Panc1 (cell line): ENCODE measurements around the gene DUSP9. TPM values are rescaled to one million over a fixed set of nuclear protein-coding genes. Genes with fewer than 3 reads are reported as not detected.
A peak's percentile ranks its signal among the peaks of the same experiment; 100 is the strongest.

Source experiments
- ATAC-seq: fragments of 200-7000 bp; cut with Tn5 transposase; 2 replicates; pipeline ENCODE4 v1.9.1; 2020; ENCODE audit warnings: mild to moderate bottlenecking, moderate library complexity
- BruUV-seq: library from RNA; stranded (reverse); fragments of 400-500 nt; replicated peaks from 2 replicates; lab custom pipeline; 2021; lab: Mats Ljungman, UMichigan
- CTCF ChIA-PET: fragments of 300-600 bp; sonication (Branson Sonifier 250); formaldehyde crosslinking; loops from one replicate; lab custom pipeline; 2022; ENCODE audit warnings: antibody characterized with exemption; lab: Charles Lee
- POLR2A ChIA-PET: fragments of 300-600 bp; sonication (Branson Sonifier 250); formaldehyde crosslinking; loops from one replicate; lab custom pipeline; 2022; ENCODE audit warnings: antibody characterized with exemption; lab: Charles Lee
- DNase-seq: peaks from one replicate; pipeline ENCODE4 v3.0.0-alpha.2; 2010; ENCODE audit warnings: low read depth, low spot score
- H3K27ac ChIP-seq: 2 replicates; pipeline ENCODE4 v1.5.1; 2011; ENCODE audit warnings: mild to moderate bottlenecking, low read length, inconsistent platforms
- H3K27me3 ChIP-seq: fragments of 200-500 bp; sonication (Bioruptor generic); 2 replicates; pipeline ENCODE4 v1.6.0; 2014; ENCODE audit warnings: low read length, inconsistent platforms; ENCODE audit not compliant: control insufficient read depth, insufficient read depth
- H3K36me3 ChIP-seq: fragments of 200-500 bp; sonication (Bioruptor generic); 2 replicates; pipeline ENCODE4 v1.5.1; 2014; ENCODE audit warnings: inconsistent platforms, mild to moderate bottlenecking, low read length, moderate library complexity; ENCODE audit not compliant: control insufficient read depth, insufficient read depth
- H3K4me1 ChIP-seq: 2 replicates; pipeline ENCODE4 v1.5.1; 2011; ENCODE audit warnings: inconsistent platforms, mild to moderate bottlenecking, low read length, moderate library complexity; ENCODE audit not compliant: control insufficient read depth, insufficient read depth
- H3K4me3 ChIP-seq, 2 experiments: 2 replicates each; pipeline ENCODE4 v1.5.1; 2011 to 2012; ENCODE audit warnings: low read depth in 2 of 2, low read length in 2 of 2, mild to moderate bottlenecking in 2 of 2, inconsistent platforms in 1 of 2, moderate library complexity in 1 of 2
- H3K9me3 ChIP-seq: fragments of 200-500 bp; sonication (Bioruptor generic); 2 replicates; pipeline ENCODE4 v1.5.1; 2014; ENCODE audit warnings: low read depth, mild to moderate bottlenecking, inconsistent platforms, low read length, moderate library complexity; ENCODE audit not compliant: control insufficient read depth, insufficient read depth
- POLR2AphosphoS5 ChIP-seq: IDR thresholded peaks from 2 replicates; pipeline ENCODE4 v1.6.1; 2012; ENCODE audit warnings: mild to moderate bottlenecking, low read depth, low read length, moderate library complexity
- SIN3A ChIP-seq: IDR thresholded peaks from 2 replicates; pipeline ENCODE4 v1.6.1; 2012; ENCODE audit warnings: low read depth, mild to moderate bottlenecking, low read length, moderate library complexity, borderline replicate concordance; ENCODE audit not compliant: insufficient read depth
- TCF7L2 ChIP-seq: IDR thresholded peaks from 2 replicates; pipeline ENCODE4 v1.6.1; 2011; ENCODE audit warnings: mild to moderate bottlenecking, low read depth, low read length, inconsistent platforms
- in situ Hi-C: cut with HindIII; loops from 2 replicates; pipeline ENCODE4 v1.10.0; 2016; ENCODE audit warnings: low sequenced_read_pairs, low pct_unique_long_range_greater_than_20kb
- intact Hi-C: fragments of 100-400 bp; cut with micrococcal nuclease; formaldehyde crosslinking; loops from one replicate; pipeline ENCODE4 v1.10.0; 2022; ENCODE audit not compliant: unreplicated experiment
- total RNA-seq: library from RNA; stranded (reverse); gene quantifications from one replicate; pipeline ENCODE4 v1.2.1, GENCODE V29; 2021; ENCODE audit not compliant: unreplicated experiment
- TF ChIP-seq, protein P1 (sequence below), 2 experiments: IDR thresholded peaks; 2 replicates each; pipeline ENCODE4 v1.6.1; 2011 to 2012; ENCODE audit warnings: low read depth in 2 of 2, control low read depth in 1 of 2, low read length in 1 of 2, mild to moderate bottlenecking in 1 of 2, moderate library complexity in 1 of 2; ENCODE audit not compliant: insufficient read depth in 1 of 2
- TF ChIP-seq, protein P2 (sequence below): fragments of 450-650 bp; IDR thresholded peaks from 2 replicates; pipeline ENCODE4 v1.5.1; 2017; ENCODE audit warnings: mild to moderate bottlenecking

DUSP9 gene
- total RNA-seq, 1 experiment from 2014 or later = 7.1 TPM

DNA sequence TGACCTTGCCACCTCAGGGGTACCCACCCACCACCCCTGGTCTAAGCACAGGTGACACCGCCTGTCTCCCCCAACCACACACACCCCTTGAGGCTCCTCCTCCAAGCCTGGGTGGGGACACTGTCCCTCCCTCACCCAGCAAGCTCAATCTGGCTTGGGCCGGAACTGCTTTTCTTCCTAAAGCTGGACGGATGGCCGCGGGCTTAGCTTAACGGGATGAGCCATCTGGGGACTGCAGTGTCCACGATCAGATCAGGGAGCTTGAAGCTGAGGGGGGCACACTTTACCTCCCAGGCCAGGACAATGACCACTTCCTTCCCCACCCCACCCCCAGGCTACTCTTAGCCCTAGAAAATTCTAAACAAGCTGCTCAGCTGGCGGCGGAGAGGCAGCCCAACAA is 39.7 kb downstream of the DUSP9 start:
- intact Hi-C loops = no loop called here
- Histone ChIP-seq H3K4me3 (no peak overlapping the region), H3K36me3 (no peaks in the 10 kb centered on the region), H3K4me1 (peaks cover 28% of the 10 kb centered on the region), H3K27ac (no peak overlapping the region), H3K27me3 (no peaks in the 10 kb centered on the region), H3K9me3 (no peaks in the 10 kb centered on the region)
- ChIA-PET POLR2A (no interaction called here), CTCF (interaction anchor here (1.6 to 1.9 kb wide), 2 partner anchors 19 to 21 kb away, joined by 4 to 6 read pairs; no protein-coding TSS in a partner anchor)
- in situ Hi-C loops = no loop called here
- BruUV-seq = no TSS peak
- ATAC-seq = no peak
- TF ChIP-seq, protein P1, sequence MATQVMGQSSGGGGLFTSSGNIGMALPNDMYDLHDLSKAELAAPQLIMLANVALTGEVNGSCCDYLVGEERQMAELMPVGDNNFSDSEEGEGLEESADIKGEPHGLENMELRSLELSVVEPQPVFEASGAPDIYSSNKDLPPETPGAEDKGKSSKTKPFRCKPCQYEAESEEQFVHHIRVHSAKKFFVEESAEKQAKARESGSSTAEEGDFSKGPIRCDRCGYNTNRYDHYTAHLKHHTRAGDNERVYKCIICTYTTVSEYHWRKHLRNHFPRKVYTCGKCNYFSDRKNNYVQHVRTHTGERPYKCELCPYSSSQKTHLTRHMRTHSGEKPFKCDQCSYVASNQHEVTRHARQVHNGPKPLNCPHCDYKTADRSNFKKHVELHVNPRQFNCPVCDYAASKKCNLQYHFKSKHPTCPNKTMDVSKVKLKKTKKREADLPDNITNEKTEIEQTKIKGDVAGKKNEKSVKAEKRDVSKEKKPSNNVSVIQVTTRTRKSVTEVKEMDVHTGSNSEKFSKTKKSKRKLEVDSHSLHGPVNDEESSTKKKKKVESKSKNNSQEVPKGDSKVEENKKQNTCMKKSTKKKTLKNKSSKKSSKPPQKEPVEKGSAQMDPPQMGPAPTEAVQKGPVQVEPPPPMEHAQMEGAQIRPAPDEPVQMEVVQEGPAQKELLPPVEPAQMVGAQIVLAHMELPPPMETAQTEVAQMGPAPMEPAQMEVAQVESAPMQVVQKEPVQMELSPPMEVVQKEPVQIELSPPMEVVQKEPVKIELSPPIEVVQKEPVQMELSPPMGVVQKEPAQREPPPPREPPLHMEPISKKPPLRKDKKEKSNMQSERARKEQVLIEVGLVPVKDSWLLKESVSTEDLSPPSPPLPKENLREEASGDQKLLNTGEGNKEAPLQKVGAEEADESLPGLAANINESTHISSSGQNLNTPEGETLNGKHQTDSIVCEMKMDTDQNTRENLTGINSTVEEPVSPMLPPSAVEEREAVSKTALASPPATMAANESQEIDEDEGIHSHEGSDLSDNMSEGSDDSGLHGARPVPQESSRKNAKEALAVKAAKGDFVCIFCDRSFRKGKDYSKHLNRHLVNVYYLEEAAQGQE (IDR thresholded peaks at IDR 0.05; ENCODE audit: insufficient read depth in 1 of 2, low read depth in 2 of 2, low read length in 1 of 2) = no peak
- TF ChIP-seq, protein P2, sequence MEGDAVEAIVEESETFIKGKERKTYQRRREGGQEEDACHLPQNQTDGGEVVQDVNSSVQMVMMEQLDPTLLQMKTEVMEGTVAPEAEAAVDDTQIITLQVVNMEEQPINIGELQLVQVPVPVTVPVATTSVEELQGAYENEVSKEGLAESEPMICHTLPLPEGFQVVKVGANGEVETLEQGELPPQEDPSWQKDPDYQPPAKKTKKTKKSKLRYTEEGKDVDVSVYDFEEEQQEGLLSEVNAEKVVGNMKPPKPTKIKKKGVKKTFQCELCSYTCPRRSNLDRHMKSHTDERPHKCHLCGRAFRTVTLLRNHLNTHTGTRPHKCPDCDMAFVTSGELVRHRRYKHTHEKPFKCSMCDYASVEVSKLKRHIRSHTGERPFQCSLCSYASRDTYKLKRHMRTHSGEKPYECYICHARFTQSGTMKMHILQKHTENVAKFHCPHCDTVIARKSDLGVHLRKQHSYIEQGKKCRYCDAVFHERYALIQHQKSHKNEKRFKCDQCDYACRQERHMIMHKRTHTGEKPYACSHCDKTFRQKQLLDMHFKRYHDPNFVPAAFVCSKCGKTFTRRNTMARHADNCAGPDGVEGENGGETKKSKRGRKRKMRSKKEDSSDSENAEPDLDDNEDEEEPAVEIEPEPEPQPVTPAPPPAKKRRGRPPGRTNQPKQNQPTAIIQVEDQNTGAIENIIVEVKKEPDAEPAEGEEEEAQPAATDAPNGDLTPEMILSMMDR = no peak
- TF ChIP-seq TCF7L2 (no peak), SIN3A (no peak), POLR2AphosphoS5 (no peak)
- no peak for DNase-seq

DNA sequence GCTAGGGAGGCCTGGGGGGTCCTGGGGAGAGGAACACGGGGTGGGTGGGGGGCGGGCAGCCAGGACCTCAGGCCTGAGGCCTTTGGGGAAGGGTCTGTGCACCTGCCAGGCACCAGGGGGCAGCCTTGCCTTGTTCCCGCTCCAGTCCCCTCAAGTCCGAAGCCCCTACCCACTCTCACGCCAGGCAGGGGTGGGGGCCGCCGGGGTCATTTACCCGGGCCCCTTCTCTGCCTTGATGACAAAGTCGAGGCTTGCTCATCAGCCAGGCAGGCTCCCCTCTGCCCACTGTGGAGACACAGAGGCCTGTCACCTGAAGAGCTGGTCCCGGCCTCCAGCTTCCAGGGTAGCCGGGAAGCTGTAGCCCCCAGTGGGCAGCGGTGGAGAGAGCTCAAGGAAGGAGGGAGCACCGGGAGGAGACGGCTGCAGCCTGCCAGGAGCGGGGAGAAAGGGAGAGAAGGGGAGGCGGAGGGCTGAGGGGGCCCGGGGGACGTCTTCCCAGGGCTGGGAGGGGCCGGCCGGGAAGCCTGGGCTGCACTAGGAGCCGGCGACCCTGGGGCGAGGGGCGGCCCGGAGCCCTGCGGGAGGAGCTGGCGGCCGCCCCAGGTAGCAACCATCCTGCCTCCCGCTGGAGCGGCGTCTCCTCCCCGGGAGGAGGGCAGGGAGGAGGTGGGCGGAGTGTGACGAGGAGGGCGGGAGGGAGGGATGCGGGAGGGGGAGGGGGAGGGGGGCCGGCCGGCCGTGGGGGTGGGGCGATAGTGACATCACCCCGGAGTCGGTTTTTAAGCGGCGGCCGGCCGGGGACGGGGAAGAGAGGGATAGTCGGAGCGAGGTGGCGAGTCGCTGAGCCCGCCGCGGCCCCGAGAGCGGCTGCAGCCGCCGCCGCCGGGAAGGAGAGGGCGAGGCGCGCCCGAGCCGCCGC is 40.4 kb downstream of the DUSP9 start, which contains the start of gene SLC6A8:
Gene SLC6A8, plus strand, starts transcription at position 806 of the 919 bp plus-strand sequence. CDS start 649 bp downstream, outside the sequence.
- intact Hi-C loops = no loop called here
- ChIA-PET POLR2A (no interaction called here), CTCF (interaction anchor here (0.6 to 1.9 kb wide), 6 partner anchors 20 to 214 kb away, joined by 3 to 10 read pairs (median 4); no protein-coding TSS in a partner anchor)
- no peaks in the 10 kb centered on the region for H3K27me3 ChIP-seq
- H3K4me1 ChIP-seq = peaks cover 30% of the 10 kb centered on the region
- no peaks in the 10 kb centered on the region for H3K36me3 ChIP-seq
- H3K9me3 ChIP-seq = no peaks in the 10 kb centered on the region
- peak; percentile 68 for ATAC-seq
- BruUV-seq = no TSS peak
- TF ChIP-seq, protein P2 = peak; percentile 61
- TF ChIP-seq, protein P1 (IDR thresholded peaks at IDR 0.05; ENCODE audit: insufficient read depth in 1 of 2, low read depth in 2 of 2, low read length in 1 of 2) = no peak
- peak; percentile 74 for TF ChIP-seq POLR2AphosphoS5
- TF ChIP-seq SIN3A = peak; percentile 52; the same call in 1 of the 2 replicates
- TF ChIP-seq TCF7L2 = no peak
- peak within 1 kb of the TSS; percentile 48 to 50 for H3K4me3 ChIP-seq
- no peak for DNase-seq
- in situ Hi-C loops = no loop called here
- H3K27ac ChIP-seq = peak within 1 kb of the TSS; percentile 51; the same call in 1 of the 2 replicates
